Measurements from ENCODE around the gene SORBS1. TPM values are rescaled to one million over a fixed set of nuclear protein-coding genes. Genes with fewer than 3 reads are reported as not detected.

SORBS1 gene
- total and polyA plus RNA-seq, 2 of the 13 experiments (the other 11 are each of a cell fraction or from before 2014, with no cell fraction given) = 16.8 to 39.8 TPM

- TF ChIP-seq ARID5B (CRISPR knock-in tag; IDR thresholded peaks at IDR 0.05) (peak; percentile 77), CC2D1A (CRISPR knock-in tag; IDR thresholded peaks at IDR 0.05) (no peak), TCF7 (IDR thresholded peaks at IDR 0.05; ENCODE audit: low read depth) (0 out of 2 replicates have a peak, but pooled peaks have one; percentile 40), FOSL2 (CRISPR knock-in tag; IDR thresholded peaks at IDR 0.05) (peak; percentile 41; the same call in 1 of the 2 replicates), ZSCAN31 (CRISPR knock-in tag; IDR thresholded peaks at IDR 0.05; ENCODE audit: low read depth) (peak; percentile 34; the same call in 1 of the 2 replicates), ZNF747 (CRISPR knock-in tag; IDR thresholded peaks at IDR 0.05; ENCODE audit: borderline replicate concordance) (no peak), KAT7 (CRISPR knock-in tag; IDR thresholded peaks at IDR 0.05; ENCODE audit: borderline replicate concordance) (peak; percentile 50; the same call in 1 of the 2 replicates), SOX6 (IDR thresholded peaks at IDR 0.05) (no peak), SOX6 (CRISPR knock-in tag; IDR thresholded peaks at IDR 0.05) (peak; percentile 40; the same call in 1 of the 2 replicates), BCL6 (CRISPR knock-in tag; IDR thresholded peaks at IDR 0.05) (0 out of 2 replicates have a peak, but pooled peaks have one; percentile 22), ZSCAN5A (CRISPR knock-in tag; IDR thresholded peaks at IDR 0.05; ENCODE audit: borderline replicate concordance) (no peak), HMG20A (CRISPR knock-in tag; IDR thresholded peaks at IDR 0.05; ENCODE audit: borderline replicate concordance) (peak; percentile 47; the same call in 1 of the 2 replicates), SOX13 (IDR thresholded peaks at IDR 0.05) (no peak), SOX13 (CRISPR knock-in tag; conservative IDR thresholded peaks at IDR 0.05 in 1 of 2, IDR thresholded peaks at IDR 0.05 in 1 of 2) (peak in 1 of 2 experiments; percentile 43; a peak in 1 of 4 replicates), CHD2 (IDR thresholded peaks at IDR 0.05; ENCODE audit: low read depth, low read length) (no peak)
- TF ChIP-seq, protein P1, sequence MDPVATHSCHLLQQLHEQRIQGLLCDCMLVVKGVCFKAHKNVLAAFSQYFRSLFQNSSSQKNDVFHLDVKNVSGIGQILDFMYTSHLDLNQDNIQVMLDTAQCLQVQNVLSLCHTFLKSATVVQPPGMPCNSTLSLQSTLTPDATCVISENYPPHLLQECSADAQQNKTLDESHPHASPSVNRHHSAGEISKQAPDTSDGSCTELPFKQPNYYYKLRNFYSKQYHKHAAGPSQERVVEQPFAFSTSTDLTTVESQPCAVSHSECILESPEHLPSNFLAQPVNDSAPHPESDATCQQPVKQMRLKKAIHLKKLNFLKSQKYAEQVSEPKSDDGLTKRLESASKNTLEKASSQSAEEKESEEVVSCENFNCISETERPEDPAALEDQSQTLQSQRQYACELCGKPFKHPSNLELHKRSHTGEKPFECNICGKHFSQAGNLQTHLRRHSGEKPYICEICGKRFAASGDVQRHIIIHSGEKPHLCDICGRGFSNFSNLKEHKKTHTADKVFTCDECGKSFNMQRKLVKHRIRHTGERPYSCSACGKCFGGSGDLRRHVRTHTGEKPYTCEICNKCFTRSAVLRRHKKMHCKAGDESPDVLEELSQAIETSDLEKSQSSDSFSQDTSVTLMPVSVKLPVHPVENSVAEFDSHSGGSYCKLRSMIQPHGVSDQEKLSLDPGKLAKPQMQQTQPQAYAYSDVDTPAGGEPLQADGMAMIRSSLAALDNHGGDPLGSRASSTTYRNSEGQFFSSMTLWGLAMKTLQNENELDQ (CRISPR knock-in tag; IDR thresholded peaks at IDR 0.05; ENCODE audit: borderline replicate concordance) = no peak
- TF ChIP-seq, protein P2, sequence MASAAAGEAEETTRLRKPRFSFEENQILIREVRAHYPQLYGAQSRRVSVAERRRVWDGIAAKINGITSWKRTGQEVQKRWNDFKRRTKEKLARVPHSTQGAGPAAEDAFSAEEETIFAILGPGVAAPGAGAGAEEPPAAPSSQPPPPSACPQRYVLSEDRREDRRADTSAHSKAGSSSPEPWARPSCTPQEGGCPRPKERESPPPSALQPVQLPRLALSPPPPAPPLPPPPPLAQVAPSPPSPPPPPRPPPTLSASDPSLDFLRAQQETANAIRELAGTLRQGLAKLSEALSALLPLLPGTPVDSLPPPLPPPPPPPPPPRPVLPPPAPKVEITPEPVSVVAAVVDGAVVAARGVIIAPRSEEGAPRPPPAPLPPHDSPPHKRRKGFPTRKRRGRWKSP (CRISPR knock-in tag; IDR thresholded peaks at IDR 0.05) = 0 out of 2 replicates have a peak, but pooled peaks have one; percentile 41
- TF ChIP-seq, protein P3, sequence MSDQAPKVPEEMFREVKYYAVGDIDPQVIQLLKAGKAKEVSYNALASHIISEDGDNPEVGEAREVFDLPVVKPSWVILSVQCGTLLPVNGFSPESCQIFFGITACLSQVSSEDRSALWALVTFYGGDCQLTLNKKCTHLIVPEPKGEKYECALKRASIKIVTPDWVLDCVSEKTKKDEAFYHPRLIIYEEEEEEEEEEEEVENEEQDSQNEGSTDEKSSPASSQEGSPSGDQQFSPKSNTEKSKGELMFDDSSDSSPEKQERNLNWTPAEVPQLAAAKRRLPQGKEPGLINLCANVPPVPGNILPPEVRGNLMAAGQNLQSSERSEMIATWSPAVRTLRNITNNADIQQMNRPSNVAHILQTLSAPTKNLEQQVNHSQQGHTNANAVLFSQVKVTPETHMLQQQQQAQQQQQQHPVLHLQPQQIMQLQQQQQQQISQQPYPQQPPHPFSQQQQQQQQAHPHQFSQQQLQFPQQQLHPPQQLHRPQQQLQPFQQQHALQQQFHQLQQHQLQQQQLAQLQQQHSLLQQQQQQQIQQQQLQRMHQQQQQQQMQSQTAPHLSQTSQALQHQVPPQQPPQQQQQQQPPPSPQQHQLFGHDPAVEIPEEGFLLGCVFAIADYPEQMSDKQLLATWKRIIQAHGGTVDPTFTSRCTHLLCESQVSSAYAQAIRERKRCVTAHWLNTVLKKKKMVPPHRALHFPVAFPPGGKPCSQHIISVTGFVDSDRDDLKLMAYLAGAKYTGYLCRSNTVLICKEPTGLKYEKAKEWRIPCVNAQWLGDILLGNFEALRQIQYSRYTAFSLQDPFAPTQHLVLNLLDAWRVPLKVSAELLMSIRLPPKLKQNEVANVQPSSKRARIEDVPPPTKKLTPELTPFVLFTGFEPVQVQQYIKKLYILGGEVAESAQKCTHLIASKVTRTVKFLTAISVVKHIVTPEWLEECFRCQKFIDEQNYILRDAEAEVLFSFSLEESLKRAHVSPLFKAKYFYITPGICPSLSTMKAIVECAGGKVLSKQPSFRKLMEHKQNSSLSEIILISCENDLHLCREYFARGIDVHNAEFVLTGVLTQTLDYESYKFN (CRISPR knock-in tag; conservative IDR thresholded peaks at IDR 0.05) = peak; percentile 29
Observed at GRCh38 chr10:95564291-95564690, 3.1 kb upstream of the SORBS1 start (continued).
